NT2/D1 (cell line): ENCODE data around the gene UBAP1.

Experiments used
- SUZ12 ChIP-seq: IDR thresholded peaks from 2 replicates; pipeline ENCODE4 v1.6.1; 2011; ENCODE audit not compliant: insufficient read length, insufficient read depth; ENCODE audit errors: extremely low read depth
- YY1 ChIP-seq: IDR thresholded peaks from 2 replicates; pipeline ENCODE4 v1.6.1; 2011; ENCODE audit not compliant: insufficient read length, insufficient read depth
- ZNF274 ChIP-seq: IDR thresholded peaks from 2 replicates; pipeline ENCODE4 v1.6.1; 2011; ENCODE audit warnings: mild to moderate bottlenecking, low read depth, low read length

- no peak for TF ChIP-seq ZNF274
- no peak for TF ChIP-seq SUZ12
- no peak for TF ChIP-seq YY1
Measured at GRCh38 chr9:34134521-34134920, 44.3 kb upstream of the UBAP1 start.
